Stimulated activated CD8-positive, alpha-beta memory T cell treated with anti-CD3 and anti-CD28 coated beads, Interleukin-12 subunit alpha, Interleukin-12 subunit beta, amount 100 ng/mL, for 24 hours (primary cell): ENCODE measurements around the gene AGBL1.
"Not testable (repeated sequence)": the region's sequence is repeated elsewhere in the genome, so short reads cannot be mapped to it uniquely, and the experiment has no call there.

ENCODE experiments used
- DNase-seq: peaks from one replicate; pipeline ENCODE4 v3.0.0-alpha.2; 2020; ENCODE audit errors: extremely low read depth

AGBL1 gene

GRCh38 chr15:86082619-86083380 lies 3.1 kb downstream of the AGBL1 start:
- no peak for DNase-seq

- no peak for DNase-seq
Measured at GRCh38 chr15:86087808-86088207, 8.1 kb downstream of the AGBL1 start.

DNA sequence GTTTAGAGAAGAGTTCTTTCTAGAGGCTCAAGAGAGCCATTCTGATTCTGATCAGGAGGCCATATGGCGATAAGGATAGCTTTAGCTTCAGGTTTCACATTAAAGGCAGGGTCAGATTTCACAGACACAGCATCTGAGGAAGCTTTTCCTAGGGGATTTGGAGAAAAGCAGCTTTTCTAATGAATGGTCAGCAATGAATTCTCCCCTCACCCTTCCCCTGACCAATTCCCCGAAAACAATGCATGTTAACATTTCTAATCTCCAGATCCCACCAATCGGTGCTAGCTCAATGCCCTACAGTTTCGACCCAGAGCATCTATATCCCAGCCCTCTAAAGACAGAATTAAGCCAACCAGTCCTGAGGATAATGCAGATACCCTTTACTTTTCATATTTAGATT lies 9.8 kb downstream of the AGBL1 start:
- DNase-seq, result no peak

DNA sequence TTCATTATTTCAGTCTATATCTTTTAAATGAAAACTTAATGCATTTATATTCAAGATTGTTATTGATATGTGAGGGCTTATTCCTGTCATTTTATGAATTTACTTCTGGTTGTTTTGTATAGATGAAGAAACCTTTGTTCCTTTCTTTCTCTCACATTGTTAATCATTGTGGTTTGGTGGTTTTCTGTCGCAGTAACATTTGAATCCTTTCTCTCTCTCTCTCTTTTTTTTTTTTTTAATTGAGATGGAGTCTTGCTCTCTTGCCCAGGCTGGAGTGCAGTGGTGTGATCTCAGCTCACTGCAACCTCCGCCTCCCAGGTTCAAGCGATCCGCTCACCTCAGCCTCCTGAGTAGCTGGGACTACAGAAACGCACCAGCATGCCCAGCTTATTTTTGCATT lies 22.1 kb downstream of the AGBL1 start:
- no peak for DNase-seq

- DNase-seq, result no peak
Measured at GRCh38 chr15:86103825-86104224, 24.2 kb downstream of the AGBL1 start.

DNA sequence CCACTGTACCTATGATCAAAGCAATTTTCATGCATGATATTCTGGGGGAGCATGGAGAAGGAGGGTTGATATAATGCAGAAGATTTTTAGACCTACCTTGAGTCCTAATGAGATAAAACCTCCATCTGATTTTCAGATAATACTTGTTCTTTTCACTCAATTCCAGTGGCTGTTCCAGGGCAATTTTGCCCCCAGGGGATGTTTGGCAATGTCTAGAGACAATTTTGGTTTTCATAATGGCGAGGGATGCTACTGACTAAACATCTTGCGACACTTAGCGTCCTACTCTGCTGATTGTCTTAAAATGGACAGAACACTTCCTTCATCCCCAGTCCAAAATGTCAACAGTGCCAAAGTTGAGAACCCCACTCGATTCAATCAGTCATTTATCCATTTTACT lies 26.6 kb downstream of the AGBL1 start:
- DNase-seq, result no peak

DNA sequence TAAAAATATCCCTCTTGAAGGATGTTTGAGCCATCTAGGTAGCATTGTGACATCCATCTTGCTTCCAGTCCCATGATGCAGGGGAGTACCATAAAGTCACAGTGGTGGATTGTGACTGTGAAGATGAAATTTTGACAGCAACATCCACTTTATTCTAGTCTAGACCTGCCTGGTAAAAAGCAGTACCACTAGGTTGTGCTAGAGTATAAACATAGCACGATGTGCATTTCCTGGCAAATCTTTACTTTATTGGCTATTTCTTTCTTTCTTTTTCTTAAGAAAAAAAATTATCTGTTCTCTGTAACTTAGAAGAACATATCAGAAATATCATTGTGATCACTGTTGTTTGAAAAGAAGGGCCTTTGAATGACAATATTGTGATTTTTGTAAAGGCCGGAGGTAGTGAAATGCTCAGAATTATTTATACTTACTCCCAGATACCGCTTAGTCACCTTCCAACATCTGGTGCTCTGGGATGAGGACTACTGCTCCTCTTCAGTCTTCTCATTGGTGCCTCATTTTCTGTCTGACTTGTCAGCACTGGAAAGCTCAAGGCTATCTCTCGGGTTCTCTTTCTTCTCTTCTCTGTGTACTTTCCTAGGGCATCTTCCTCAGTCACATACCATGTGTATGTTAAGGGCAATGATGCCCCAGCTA lies 35.6 kb downstream of the AGBL1 start:
- no peak for DNase-seq

GRCh38 chr15:86121568-86122225 lies 42.0 kb downstream of the AGBL1 start:
- DNase-seq, result no peak

- DNase-seq, result not testable (repeated sequence)
Measured at GRCh38 chr15:86122691-86123391, 43.2 kb downstream of the AGBL1 start.

DNA sequence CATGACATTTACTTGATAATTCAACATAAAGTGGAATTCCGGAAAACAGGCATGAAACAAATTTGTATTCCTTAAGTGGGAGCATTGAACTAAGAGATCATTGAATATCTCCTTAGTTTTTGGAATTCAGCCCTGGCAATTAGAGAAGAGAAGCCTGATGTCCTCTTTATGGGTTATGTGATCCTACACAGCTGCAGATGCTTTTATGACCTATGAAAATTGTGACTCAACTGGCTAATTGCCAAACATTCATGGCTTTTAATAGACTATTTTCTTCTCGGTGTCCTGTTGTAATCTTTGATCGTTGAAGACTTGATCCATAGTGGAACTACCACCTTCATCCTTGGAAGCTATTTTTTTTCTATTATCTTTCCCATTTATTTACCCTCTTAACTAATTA lies 46.1 kb downstream of the AGBL1 start:
- no peak for DNase-seq

DNA sequence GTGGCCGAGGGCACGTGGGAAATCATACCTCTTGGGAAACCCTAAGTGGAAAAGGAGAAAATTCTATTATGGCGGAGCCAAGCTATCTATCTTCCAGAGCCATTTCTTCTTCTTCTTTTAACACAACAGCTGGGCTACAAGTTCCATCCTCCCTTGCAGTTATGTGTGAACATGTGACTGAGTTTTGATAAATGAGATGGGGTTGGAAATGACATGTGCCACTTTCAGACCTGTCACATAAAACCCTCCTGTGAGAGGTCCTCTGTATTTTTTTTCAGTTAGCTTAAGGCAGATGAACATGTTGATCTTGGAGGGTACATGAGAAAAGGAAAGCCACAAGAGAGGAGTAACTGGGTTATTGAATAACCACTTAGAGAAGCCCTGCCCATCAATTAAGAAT lies 47.9 kb downstream of the AGBL1 start:
- DNase-seq, result no peak

GRCh38 chr15:86135041-86135440 lies 55.4 kb downstream of the AGBL1 start:
- DNase-seq, result no peak

DNA sequence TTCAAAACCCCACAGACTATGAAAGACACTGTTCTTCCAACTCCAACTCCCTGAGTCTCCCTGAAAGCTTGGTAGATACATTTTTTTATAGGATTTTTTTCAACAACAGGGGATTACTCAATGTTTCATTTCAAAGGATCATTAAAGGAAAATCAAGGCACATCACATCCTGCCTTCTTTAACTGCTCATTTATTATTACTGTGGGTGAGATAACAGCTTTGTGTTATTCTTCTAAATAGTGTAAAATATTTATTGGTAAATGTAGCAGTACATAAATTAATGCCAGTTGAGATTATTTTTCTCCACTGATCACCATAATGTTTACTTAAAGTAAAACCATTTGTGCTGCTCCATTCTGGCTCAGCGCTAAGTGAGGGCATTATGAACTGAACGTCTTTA lies 57.2 kb downstream of the AGBL1 start:
- DNase-seq, result no peak

DNA sequence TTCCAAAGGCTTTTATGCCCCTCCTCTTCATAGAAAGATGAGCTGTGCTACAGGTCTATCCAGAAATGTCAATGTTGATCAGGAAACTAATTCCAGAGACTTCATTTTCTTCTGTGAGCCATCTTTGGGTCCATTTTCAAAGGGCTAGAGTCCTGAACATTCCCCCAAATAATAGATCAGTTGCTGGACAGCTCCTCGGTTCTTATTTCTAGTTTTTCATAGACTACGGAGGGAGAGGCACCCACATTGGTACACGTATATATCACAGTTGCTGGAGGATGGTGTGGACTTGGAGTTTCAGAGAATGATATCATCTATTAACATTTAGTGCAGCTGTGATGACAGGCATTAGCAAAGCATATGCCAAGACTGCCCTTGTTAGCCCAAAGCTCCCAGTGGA lies 59.1 kb downstream of the AGBL1 start:
- DNase-seq, result no peak

DNA sequence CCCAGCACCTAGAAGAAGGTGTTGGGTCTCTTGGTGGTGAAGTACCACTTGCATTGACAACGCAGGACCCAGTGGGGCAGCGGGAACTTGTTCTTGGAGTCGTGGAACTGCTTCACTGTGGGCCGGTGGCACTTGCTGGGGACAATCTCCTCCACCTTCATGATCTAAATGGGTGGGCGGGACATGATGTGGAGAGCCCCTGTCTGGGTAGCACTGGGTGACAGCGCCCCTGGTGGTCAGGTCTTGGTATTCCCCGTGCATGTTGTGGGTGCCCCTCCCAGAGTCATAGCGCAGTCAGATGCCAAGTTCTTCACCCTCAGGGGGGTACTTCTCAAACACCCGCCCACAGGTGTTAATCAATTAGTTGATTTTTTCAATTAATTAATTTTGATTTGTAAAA lies 60.2 kb downstream of the AGBL1 start:
- DNase-seq, result no peak

GRCh38 chr15:86154705-86155104 lies 75.0 kb downstream of the AGBL1 start:
- DNase-seq, result no peak

- DNase-seq, result no peak
Measured at GRCh38 chr15:86155551-86155950, 75.9 kb downstream of the AGBL1 start.

GRCh38 chr15:86157606-86158293 lies 78.1 kb downstream of the AGBL1 start:
- no peak for DNase-seq

DNA sequence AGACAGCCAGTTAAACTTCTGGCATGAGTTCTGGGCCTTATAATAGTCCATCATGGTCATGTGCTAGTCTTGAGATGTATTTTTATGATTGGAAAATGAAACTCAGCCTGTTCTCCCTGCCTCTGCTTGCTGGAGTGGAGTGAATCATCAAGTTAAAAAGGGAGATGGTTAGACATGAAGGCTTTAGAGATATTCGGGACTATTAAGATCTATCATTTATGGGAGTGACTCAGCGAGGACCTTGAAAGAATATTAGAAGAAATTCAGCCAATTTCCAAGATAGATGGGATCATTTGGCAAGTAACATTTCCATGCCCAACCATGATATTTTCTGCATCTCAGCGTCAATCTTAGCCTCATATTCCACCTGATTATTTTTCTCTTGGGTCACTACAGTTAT lies 79.8 kb downstream of the AGBL1 start:
- DNase-seq, result no peak

DNA sequence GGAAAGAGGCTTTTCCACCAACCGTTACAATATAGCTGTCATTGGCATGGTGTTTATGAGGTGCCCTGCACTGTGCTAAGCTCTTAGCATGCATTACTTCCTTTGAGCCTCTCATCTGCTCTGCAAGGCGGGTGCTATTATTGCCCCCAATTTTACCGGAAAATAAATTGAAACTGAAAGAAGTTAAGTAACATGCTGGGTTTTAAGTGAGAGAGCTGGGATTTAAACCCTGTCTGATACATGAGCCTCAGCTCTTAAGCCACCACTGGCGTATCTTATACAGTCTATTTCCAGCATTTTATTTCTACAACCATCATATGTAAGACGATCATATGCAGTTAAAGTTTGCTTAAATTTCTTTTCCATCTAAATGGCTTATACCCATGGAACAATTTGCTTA lies 81.6 kb downstream of the AGBL1 start:
- DNase-seq, result no peak

- no peak for DNase-seq
Measured at GRCh38 chr15:86162172-86162591, 82.5 kb downstream of the AGBL1 start.

GRCh38 chr15:86162641-86163040 lies 83.0 kb downstream of the AGBL1 start:
- no peak for DNase-seq
